DND-41 (cell line): ENCODE data around the gene ECSIT.

Experiments
- CTCF ChIP-seq: IDR thresholded peaks from 2 replicates; pipeline ENCODE4 v1.5.1; 2012; ENCODE audit warnings: borderline replicate concordance, low read length, moderate library complexity, mild to moderate bottlenecking; ENCODE audit not compliant: poor library complexity, severe bottlenecking; ENCODE audit errors: extremely low read depth
- EZH2 ChIP-seq: IDR thresholded peaks from 3 replicates; pipeline ENCODE4 v1.6.1; 2012; ENCODE audit warnings: borderline replicate concordance, low read depth, mild to moderate bottlenecking, moderate library complexity, low read length, inconsistent platforms; ENCODE audit not compliant: severe bottlenecking

GRCh38 chr19:11465600-11465999, 63.3 kb downstream of the ECSIT start:
- TF ChIP-seq CTCF (no peak), EZH2 (no peak)
